Pons (tissue), 1 donor: ENCODE data around the gene ARPP19.
"Not testable (repeated sequence)": the region's sequence is repeated elsewhere in the genome, so short reads cannot be mapped to it uniquely, and the experiment has no call there.

Source experiments
- DNase-seq: peaks from one replicate; pipeline ENCODE4 v3.0.0-alpha.2; 2016; ENCODE audit warnings: low spot score

ARPP19 gene, protein sequence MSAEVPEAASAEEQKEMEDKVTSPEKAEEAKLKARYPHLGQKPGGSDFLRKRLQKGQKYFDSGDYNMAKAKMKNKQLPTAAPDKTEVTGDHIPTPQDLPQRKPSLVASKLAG

DNA sequence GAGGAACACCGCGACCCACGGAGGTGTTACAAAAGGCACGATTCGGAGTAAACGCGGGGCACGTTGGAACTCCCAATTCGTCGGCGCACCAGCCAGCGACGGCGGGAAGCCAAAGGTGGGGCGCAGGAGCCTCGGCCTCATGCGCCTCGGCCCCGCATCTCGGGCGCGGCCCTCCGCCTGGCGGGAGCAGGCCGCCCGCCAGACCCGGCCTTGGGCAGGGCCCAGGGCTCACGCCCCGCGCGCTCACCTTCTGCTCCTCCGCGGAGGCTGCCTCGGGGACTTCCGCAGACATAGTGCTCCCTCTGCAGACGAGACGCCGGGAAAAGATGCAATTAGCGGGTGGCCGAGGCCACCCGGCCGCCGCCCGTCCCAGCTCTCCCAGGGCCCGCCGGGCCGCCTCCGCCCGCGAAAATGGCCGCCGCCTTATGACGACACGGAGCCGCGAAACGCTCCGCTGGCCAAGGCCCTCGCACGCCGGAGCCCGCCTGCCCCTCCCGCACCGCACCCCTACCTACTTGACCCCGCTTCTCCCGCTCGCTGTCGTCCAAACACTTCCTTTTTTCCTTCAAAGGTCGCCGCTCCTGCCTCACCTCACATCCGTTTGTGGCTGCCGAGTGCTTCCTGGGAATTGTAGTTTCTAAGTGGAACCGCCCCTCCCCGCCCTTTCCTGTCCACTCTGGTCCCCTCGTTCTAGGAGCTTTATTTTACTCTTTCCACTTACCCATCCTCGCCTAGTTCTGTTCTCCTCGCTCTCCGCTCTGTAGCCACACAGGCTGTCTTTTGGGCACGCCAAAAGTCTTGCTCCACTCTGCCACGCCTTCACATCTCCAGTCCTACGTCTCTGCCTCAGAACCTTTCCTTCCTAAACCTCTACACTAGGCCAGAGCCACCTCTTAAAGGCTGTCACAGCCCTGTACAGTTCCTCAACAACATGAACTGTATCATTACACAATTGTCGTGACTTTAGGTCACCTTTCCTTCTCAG lies at the start of gene ARPP19:
TSS of gene ARPP19 (minus strand) at position 430 of the 985 bp plus-strand sequence. CDS start at position 292, 138 bp downstream.
- DNase-seq, result peak; percentile 91

DNA sequence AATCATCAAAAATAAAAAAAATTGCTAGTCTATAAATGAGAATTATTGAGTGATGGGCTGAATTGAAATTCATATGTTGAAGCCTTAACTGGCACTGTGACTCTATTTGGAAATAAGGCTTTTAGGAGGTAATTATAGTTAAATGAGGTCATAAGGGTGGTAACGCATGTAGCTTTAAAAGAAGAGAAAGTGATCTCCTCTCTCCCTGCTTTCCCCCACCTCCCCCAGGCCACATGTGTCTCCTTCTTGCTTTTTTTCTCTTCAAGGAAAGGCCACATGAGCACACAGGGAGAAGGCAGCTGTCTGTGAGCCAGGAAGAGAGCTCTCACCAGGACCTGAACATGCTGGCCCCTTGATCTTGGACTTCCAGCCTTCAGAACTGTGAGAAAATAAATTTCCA lies 48.2 kb upstream of the ARPP19 start:
- no peak for DNase-seq

DNA sequence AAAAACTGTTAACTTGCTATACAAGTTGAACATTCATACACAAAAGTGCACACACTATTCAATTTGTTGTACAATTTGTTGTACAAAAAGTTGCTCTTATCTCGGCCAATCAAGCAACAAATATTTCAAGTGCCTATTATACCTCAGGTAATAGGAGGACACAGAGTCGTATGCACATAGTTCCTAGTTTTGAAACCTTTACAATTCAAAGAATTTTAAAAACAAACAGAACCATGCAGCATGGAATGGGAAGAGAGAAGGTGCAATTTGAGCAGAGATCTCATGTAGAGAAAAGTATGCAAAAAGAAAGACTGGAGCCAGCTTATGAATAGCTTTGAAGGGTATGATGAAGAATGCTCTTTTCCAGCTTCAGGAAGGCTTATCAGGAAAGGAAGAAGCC lies 46.5 kb upstream of the ARPP19 start:
- DNase-seq, result no peak

DNA sequence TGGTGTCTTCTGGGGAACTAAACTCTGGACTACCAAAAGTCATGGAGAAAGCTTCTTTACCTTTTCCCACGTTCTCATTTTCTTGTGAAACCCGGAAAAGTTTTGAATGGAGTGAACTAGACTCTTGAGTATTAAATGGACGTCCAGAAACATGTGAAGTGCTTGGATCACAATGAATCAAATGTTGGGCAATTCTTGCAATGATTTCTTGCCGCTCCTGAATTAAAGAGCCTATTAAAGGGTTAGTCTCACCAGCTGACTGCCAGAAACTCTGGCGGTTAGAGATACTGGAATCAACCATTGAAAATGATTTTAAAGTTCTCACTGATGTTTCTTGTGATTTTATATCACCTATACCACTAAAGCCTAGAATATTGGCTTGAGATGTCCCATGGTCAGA lies 40.8 kb upstream of the ARPP19 start:
- DNase-seq, result no peak

DNA sequence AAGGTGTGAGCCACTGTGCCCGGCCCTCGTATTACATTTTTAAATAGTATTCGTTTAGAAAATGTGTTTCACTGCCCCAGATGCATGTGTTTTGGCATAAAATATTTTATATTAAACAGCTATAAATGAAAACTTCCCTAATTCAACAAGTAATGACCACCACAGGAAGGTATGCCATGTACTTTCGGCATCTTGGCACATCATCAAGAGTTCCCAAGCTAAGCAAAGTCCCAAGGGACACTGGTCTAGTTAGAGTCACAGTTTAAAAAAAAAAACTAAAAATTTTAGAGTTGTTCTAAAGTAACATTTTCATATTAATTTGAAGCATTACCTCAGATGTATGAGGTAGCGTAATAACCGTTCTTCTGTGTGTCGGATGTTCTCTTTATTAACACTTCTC lies 15.6 kb upstream of the ARPP19 start:
- DNase-seq, result no peak

DNA sequence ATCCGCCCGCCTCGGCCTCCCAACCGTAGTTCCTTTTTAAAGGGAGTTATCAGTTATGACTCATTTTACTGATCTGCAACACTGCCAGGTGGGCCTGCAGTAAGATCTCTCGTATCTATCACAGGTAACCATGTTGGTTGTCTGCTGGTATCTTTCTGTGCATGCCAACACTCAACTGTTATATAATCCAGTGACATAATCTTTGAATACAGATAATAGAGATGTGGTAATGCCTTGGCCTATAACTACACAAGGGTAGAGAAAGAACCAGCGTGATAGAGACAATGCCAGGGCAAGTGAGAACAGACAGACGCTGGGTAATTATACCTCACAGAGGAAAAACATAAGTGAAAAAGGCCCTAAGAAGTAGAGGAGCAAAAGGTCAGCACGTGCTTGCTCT lies 11.0 kb upstream of the ARPP19 start:
- DNase-seq, result no peak

DNA sequence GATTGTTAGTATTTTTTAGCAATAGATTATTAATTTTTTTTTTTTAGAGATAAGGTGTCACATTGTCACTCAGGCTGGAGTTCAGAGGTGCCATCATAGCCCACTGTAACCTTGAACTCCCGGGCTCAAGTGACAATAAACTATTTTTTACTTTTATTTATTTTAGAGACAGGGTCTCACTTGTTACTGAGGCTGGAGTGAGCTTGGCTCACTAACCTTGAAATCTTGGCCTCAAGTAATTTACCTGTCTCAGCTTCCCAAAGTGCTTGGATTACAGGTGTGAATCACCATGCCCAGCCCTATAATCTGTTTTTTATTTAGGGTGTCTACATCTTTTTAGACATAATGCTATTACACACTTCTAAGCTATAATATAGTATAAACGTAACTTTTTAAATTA lies 7.9 kb upstream of the ARPP19 start:
- DNase-seq, result no peak

DNA sequence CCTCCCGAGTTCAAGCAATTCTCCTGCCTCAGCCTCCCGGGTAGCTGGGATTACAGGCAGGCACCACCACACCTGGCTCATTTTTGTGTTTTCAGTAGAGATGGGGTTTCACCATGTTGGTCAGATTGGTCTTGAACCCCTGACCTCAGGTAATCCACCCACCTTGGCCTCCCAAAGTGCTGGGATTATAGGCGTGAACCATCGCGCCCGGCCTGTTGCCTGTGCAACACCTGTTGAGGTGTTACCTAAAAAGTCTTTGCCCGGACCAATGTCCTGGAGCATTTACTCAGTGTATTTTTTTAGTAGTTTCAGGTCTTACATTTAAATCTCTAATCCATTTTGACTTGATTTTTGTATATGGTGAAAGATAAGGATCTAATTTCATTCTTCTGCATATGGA lies 6.7 kb upstream of the ARPP19 start:
- DNase-seq, result not testable (repeated sequence)

DNA sequence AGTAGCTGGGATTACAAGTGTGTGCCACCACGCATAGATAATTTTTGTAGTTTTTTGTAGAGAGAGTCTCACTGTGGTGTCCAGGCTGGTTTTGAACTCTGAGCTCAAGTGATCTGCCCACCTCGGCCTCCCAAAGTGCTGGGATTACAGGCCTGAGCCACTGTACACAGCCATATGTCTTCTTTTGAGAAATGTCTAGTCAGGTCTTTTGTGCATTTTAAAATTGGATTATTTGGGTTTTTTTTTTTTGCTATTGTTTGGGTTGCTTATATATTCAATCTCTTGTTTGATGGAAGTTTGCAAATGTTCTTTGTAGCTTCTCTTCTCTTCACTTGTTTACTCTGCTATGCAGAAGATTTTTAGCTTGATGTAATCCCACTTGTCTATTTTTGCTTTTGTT lies 6.2 kb upstream of the ARPP19 start:
- DNase-seq, result no peak

DNA sequence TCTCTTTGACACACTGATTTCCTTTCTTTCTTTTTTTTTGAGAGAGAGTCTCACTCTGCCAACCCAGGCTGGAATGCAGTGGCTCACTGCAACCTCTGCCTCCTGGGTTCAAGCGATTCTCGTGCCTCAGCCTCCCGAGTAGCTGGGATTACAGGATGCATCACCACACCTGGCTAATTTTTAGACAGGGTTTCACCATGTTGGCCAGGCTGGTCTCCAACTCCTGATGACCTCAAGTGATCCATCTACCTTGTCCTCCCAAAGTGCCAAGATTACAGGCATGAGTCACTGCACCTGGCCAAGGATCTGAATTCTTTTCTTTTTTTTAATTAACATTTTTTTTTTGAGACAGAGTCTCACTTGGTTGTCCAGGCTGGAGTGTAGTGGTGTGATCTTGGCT lies 5.8 kb upstream of the ARPP19 start:
- not testable (repeated sequence) for DNase-seq

DNA sequence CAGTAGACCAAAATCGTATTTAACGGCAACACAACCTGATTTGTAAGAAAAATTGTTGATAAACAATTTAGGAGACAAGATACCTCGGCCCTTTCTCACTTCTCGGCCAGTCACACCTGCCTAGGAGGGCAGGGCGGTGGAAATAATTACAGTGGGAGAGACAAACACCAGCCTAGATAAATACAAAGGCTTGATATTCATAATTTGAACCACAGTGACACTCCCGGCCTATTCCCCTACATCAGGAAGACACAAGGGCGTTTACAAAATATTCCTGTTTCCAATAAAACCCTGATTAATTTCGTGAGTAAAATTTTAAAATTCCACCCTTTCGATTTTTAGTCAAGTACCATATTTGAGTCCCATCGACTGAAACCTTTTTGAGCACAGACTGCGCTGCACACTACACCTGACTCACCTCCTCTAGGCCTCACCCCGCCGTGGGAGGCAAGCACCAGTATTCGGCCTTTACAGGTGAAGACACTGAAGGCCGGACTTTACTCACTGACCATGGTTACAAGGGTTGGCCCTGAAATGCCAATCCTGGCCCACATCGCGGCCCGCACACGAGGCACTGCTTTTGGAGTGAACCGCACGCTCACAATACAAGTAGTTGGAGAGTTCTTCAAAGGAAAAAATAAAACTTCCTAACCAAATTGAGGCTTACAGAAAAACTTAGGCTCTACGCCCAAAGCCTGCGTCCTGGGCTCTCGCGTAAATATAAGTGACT lies 794 bp downstream of the ARPP19 start:
- peak; percentile 28 for DNase-seq

DNA sequence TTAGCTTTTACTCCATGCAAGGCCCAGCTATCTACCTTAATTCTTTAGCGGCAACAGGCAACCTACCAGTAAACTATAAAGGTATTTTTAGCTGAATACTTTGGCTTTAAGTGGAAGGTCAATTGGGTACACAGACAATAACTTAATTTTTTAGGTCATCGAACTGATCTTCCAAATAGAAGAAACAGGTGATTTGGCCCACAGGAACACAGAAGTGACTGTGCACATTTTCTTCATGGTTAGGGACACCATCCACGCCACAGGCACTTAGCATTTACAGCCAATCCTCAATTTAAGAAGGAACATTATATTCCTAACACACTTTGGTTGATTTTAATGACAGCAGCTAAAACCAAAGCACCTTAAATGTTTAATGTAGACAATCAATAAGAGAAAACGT lies 1.9 kb downstream of the ARPP19 start:
- DNase-seq, result no peak

DNA sequence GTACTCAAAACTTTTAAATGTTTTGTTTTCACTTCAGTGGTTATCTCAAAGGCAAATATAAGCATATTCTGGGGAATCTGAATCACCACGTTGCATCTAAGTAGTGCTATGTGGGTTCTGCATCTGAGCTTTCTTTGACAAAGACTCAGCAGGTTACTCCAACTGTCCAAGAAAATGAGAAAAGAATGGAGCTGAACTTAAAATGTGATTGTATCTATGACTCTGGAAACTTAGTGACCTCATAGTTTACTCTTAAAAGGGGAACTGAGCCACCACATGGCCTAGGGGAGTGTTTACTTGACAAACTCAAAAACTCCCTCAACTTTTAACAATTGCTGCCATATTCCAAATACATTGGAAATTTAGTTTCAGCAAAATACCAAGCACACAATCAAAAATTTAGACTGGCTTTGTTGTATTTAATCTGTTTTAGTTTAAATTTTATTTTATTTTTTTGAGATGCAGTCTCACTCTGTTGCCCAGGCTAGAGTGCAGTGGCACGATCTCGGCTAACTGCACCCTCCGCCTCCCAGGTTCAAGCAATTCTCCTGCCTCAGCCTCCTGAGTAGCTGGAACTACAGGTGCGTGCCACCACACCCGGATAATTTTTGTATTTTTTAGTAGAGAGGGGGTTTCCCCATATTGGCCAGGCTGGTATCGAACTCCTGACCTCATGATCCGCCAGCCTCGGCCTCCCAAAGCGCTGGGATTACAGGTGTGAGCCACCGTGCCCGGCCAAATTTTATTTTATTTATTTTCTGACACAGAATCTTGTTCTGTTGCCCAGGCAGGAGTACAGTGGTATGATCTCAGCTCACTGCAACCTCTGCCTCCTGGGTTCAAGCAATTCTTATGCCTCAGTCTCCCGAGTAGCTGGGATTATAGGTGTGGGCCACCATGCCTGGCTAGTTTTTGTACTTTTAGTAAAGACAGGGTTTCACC lies 3.1 kb downstream of the ARPP19 start:
- DNase-seq, result not testable (repeated sequence)

DNA sequence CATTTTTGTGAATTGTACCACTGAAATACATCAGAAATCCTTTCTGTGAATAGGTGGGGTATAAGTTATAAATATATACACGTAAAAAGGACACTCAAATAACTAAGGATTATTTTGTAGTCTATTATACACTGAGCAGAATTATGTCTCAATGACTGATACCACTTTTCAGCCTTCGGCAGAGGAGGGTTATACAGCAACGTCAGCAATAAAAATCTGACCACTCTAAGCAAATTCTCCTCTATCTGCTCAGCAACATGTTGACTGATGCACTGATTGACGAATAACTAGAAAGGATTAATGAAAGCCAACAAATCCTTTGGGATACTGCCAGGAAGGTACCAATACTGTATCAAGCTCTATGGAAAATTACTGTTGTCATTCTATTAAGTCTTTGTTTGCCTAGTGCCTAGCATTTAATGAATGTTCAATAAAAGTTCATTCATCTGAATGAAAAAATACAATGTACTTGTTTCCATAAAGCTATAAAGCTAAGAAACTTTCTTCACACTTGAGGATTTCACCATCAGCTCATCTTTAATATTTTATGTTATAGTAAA lies 5.2 kb downstream of the ARPP19 start:
- DNase-seq, result no peak

DNA sequence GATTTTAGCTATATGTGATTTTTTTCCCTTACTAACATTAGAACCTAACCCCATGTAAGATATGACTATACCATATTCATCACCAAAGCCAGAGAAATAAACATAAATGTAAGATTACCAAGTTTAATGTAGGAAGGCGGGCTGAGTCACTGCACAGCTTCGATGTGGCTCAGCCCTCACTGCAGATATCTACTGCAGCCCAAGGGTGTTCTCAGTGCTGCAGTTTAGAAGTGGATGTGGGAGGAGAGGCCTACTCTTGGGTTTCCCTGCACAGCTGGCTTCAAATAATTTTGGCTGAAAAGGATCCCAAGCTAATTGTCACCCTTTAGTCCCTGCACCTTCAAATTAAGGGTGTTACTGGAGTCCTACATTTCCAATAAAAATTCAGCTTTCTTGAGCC lies 9.3 kb downstream of the ARPP19 start:
- no peak for DNase-seq

DNA sequence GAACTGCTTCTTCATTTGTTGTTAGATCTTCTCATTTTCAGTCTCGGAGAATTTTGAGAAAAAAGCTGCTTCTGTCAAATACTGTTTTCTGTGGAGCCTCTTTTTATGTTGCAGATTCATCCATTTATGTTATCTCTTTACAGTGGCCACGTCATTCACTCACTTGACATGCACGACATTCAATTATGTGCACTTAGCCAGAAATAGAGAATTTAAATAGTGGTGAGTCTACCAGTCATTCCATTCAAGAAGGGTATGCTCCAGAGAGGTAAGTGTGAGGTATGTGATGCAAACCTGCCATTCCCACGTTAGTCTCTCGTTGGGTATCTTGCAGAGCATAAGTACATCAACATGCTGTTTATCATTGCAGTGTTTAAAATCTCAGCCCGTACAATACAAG lies 9.8 kb downstream of the ARPP19 start:
- no peak for DNase-seq

DNA sequence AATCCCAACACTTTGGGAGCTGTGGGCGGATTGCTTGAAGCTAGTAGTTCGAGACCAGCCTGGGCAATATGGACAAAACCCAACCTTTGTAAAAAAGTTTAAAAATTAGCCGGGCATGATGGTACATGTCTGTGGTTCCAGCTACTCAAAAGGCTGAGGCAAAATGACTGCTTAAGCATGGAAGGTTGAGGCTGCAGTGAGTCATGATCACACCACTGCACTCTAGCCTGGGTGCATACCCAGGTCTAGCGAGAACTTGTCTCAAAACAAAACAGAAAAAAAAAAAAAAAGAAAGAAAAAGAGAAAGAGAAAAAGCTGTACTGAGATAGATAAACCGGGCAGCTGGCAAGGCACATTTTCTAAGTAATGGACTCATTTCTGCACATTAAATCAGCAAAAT lies 10.6 kb downstream of the ARPP19 start:
- no peak for DNase-seq

DNA sequence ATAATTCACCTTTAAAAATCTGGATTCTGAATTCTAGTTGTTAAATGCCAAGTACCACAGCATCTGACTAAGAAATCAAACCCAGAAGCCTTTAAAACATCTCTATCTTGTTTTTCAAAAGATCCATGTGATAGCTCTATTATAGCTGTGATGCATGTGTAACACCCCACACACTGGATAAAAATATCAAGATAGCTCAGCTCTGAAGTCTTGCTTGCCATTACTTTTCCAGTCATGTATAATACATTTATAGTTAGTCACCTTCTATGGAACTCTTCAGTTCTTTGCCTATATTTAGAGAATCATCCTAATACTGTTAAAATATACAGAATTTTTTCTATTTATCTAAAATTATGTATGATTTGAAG lies 11.6 kb downstream of the ARPP19 start:
- no peak for DNase-seq

DNA sequence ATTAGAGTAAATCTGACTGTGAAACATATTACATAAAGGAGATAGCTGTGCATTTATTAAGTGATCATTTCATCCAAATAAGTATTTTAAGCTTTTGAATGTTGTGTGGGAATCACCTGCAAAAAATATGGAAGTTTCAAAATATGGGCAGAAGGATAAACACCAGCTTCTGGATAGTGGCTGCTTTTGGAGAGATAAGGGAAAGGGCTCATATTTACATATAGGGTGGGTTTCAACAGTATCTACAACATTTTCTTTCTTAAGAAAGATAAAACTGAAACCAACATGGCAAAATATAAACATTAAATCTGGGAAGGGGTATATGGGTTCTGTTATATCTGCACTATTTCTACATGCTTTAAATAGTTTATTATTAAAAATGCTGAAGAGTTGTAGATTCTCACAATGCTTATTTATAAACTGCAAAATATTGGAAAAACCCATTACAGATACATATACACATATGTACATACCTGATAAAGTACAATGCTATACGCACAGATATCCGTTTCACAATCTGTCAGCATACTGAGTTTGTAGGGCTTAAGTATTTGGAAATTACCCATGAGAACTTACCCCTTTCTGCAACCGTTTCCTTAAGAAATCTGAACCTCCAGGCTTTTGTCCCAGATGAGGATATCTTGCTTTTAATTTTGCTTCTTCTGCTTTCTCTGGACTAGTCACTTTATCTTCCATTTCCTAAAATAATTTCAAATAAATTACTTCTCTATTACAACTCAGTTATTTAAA lies 12.1 kb downstream of the ARPP19 start:
- no peak for DNase-seq

DNA sequence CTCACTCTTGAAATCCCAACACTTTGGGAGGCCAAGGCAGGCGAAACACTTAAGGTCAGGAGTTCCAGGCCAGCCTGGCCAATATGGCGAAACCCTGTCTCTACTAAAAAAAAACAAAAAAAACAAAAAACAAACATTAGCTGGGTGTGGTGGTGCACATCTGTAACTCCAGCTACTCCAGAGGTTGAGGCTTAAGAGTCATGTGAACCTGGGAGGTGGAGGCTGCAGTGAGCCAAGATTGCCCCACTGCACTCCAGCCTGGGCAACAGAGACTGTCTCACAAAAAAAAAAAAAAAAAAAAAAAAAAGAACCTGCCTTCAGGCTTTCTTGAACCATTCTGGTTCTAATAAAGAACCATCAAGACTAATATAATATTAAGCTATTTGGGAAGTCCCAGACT lies 16.5 kb downstream of the ARPP19 start:
- DNase-seq, result no peak

DNA sequence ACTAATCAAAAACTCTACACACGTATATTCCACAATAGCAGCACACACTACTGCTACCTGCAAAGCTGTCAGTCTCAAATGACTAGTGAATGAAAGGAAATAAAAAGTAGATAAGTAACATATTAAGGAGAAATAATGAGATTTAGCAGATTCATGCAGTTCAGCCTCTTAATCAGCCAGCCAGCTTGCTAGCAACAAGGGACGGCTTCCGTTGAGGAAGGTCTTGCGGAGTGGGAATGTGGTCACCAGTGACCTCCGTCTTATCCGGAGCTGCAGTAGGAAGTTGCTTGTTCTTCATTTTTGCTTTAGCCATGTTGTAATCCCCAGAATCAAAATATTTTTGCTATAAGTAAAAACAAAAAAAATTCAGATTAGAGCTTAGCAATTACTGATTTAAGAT lies 17.1 kb downstream of the ARPP19 start:
- no peak for DNase-seq
